WTC11 (cell line): Measurements from ENCODE around the gene CAMSAP3. TPM values are rescaled to one million over a fixed set of nuclear protein-coding genes. Genes with fewer than 3 reads are reported as not detected.

Experiments
- ATAC-seq: fragments of 200-7000 bp; cut with Tn5 transposase; 2 replicates; pipeline ENCODE4 v1.10.0; 2021; ENCODE audit warnings: mild to moderate bottlenecking, moderate library complexity
- CTCF ChIA-PET: fragments of 300-600 bp; sonication (Branson Sonifier 250); formaldehyde crosslinking; loops from one replicate; lab custom pipeline; 2021; ENCODE audit warnings: antibody characterized with exemption; lab: Charles Lee
- POLR2A ChIA-PET: fragments of 350-600 bp; sonication (Branson Sonifier 250); formaldehyde crosslinking; loops from one replicate; lab custom pipeline; 2021; ENCODE audit warnings: antibody characterized with exemption; lab: Charles Lee
- DNase-seq: peaks from one replicate; pipeline ENCODE4 v3.0.0; 2021; ENCODE audit warnings: low spot score
- H3K27ac Mint-ChIP-seq: 2 replicates; pipeline ENCODE4 v1.8.0; 2021; ENCODE audit warnings: mixed read lengths
- H3K27me3 Mint-ChIP-seq: 2 replicates; pipeline ENCODE4 v1.8.0; 2021; ENCODE audit warnings: low read depth, mild to moderate bottlenecking, moderate library complexity, mixed read lengths
- H3K36me3 Mint-ChIP-seq: 2 replicates; pipeline ENCODE4 v1.8.0; 2021; ENCODE audit warnings: mixed read lengths
- H3K4me1 Mint-ChIP-seq: 2 replicates; pipeline ENCODE4 v1.8.0; 2022; ENCODE audit warnings: mixed read lengths
- H3K4me3 Mint-ChIP-seq: 2 replicates; pipeline ENCODE4 v1.8.0; 2021; ENCODE audit warnings: mild to moderate bottlenecking, moderate library complexity, mixed read lengths
- H3K9me3 Mint-ChIP-seq: 2 replicates; pipeline ENCODE4 v1.8.0; 2021; ENCODE audit warnings: mixed read lengths
- ARID4B ChIP-seq: sonication (generic); formaldehyde crosslinking; IDR thresholded peaks from 2 replicates; pipeline ENCODE4 v1.8.0; 2023; ENCODE audit warnings: missing genetic modification reagents, mild to moderate bottlenecking, borderline replicate concordance
- ATF1 ChIP-seq: sonication (generic); formaldehyde crosslinking; IDR thresholded peaks from 2 replicates; pipeline ENCODE4 v1.8.1; 2023; ENCODE audit warnings: mild to moderate bottlenecking, moderate library complexity, missing genetic modification reagents
- E2F1 ChIP-seq: sonication (generic); formaldehyde crosslinking; IDR thresholded peaks from 2 replicates; pipeline ENCODE4 v1.8.0; 2022; ENCODE audit warnings: mild to moderate bottlenecking, missing genetic modification reagents
- ELF4 ChIP-seq: sonication (generic); formaldehyde crosslinking; IDR thresholded peaks from 2 replicates; pipeline ENCODE4 v1.8.1; 2022; ENCODE audit warnings: low read depth, mild to moderate bottlenecking, moderate library complexity, missing genetic modification reagents
- ESRRA ChIP-seq: sonication (generic); formaldehyde crosslinking; IDR thresholded peaks from 2 replicates; pipeline ENCODE4 v1.8.1; 2022; ENCODE audit warnings: mild to moderate bottlenecking, missing genetic modification reagents, borderline replicate concordance
- FOXK1 ChIP-seq: sonication (generic); formaldehyde crosslinking; IDR thresholded peaks from 2 replicates; pipeline ENCODE4 v1.8.0; 2022; ENCODE audit warnings: mild to moderate bottlenecking, moderate library complexity, missing genetic modification reagents
- FOXP4 ChIP-seq: sonication (generic); formaldehyde crosslinking; IDR thresholded peaks from 2 replicates; pipeline ENCODE4 v1.8.0; 2022; ENCODE audit warnings: mild to moderate bottlenecking, missing genetic modification reagents
- JAZF1 ChIP-seq: fragments of 250-450 bp; sonication (Bioruptor Pico); IDR thresholded peaks from 2 replicates; pipeline ENCODE4 v1.9.0; 2021; ENCODE audit warnings: moderate library complexity, mild to moderate bottlenecking, inconsistent platforms
- MXD4 ChIP-seq: fragments of 250-450 bp; sonication (Bioruptor Pico); IDR thresholded peaks from 2 replicates; pipeline ENCODE4 v1.8.0; 2021; ENCODE audit warnings: mild to moderate bottlenecking, moderate library complexity, borderline replicate concordance
- NFE2L1 ChIP-seq: sonication (generic); formaldehyde crosslinking; IDR thresholded peaks from 2 replicates; pipeline ENCODE4 v1.8.1; 2023; ENCODE audit warnings: missing genetic modification reagents
- NR2C2 ChIP-seq: sonication (generic); formaldehyde crosslinking; IDR thresholded peaks from 2 replicates; pipeline ENCODE4 v1.8.0; 2022; ENCODE audit warnings: mild to moderate bottlenecking, missing genetic modification reagents
- PRRX2 ChIP-seq: fragments of 250-450 bp; sonication (Bioruptor Pico); IDR thresholded peaks from 2 replicates; pipeline ENCODE4 v1.8.0; 2021; ENCODE audit warnings: mild to moderate bottlenecking
- SP1 ChIP-seq: sonication (generic); formaldehyde crosslinking; conservative IDR thresholded peaks from 2 replicates; pipeline ENCODE4 v1.8.1; 2022; ENCODE audit warnings: missing genetic modification reagents
- ZBTB21 ChIP-seq: sonication (generic); formaldehyde crosslinking; IDR thresholded peaks from 2 replicates; pipeline ENCODE4 v1.8.1; 2023; ENCODE audit warnings: mild to moderate bottlenecking, missing genetic modification reagents, borderline replicate concordance
- ZBTB43 ChIP-seq: sonication (generic); formaldehyde crosslinking; IDR thresholded peaks from 2 replicates; pipeline ENCODE4 v1.8.1; 2023; ENCODE audit warnings: mild to moderate bottlenecking, missing genetic modification reagents
- ZNF263 ChIP-seq: sonication (generic); formaldehyde crosslinking; IDR thresholded peaks from 2 replicates; pipeline ENCODE4 v1.8.1; 2022; ENCODE audit warnings: low read depth, mild to moderate bottlenecking, moderate library complexity, missing genetic modification reagents
- ZNF532 ChIP-seq: fragments of 250-450 bp; sonication (Bioruptor Pico); IDR thresholded peaks from 2 replicates; pipeline ENCODE4 v1.9.0; 2021; ENCODE audit warnings: mild to moderate bottlenecking, borderline replicate concordance
- total RNA-seq: library from RNA; stranded (reverse); gene quantifications from 3 replicates; pipeline ENCODE4 v1.2.3, GENCODE V29; 2021

Gene CAMSAP3
- total RNA-seq, 1 experiment from 2014 or later = 27.8 TPM

GRCh38 chr19:7561325-7561724, 34.3 kb upstream of the CAMSAP3 start:
- H3K9me3 Mint-ChIP-seq = 0 out of 2 replicates have a peak, but pooled peaks cover 5% of the 10 kb centered on the region
- H3K27me3 Mint-ChIP-seq = no peaks in the 10 kb centered on the region; the same call in 1 of the 2 replicates
- H3K36me3 Mint-ChIP-seq = peaks cover 23% of the 10 kb centered on the region
- POLR2A ChIA-PET = no interaction called here
- DNase-seq = no peak
- no peak overlapping the region for H3K4me3 Mint-ChIP-seq
- no peak for TF ChIP-seq ARID4B
- TF ChIP-seq JAZF1 = no peak
- TF ChIP-seq SP1 (CRISPR knock-in tag) = no peak
- no peak for TF ChIP-seq E2F1 (CRISPR knock-in tag)
- TF ChIP-seq ATF1 = no peak
- TF ChIP-seq, all 79 proteins: peak for 0
- Mint-ChIP-seq H3K27ac (no peak overlapping the region), H3K4me1 (no peaks in the 10 kb centered on the region)
- CTCF ChIA-PET = interaction anchor here (0.6 kb wide), 1 partner anchor 1020 kb away, joined by 3 read pairs; no protein-coding TSS in a partner anchor
- ATAC-seq = no peak

- no peaks in the 10 kb centered on the region; the same call in 1 of the 2 replicates for H3K27me3 Mint-ChIP-seq
- ATAC-seq = no peak
- no peak overlapping the region for H3K27ac Mint-ChIP-seq
- 0 out of 2 replicates have a peak, but pooled peaks cover 5% of the 10 kb centered on the region for H3K9me3 Mint-ChIP-seq
- no peaks in the 10 kb centered on the region for H3K4me1 Mint-ChIP-seq
- peak; percentile 47 for DNase-seq
- H3K4me3 Mint-ChIP-seq = no peak overlapping the region
- POLR2A ChIA-PET = no interaction called here
- CTCF ChIA-PET = no interaction called here
- peaks cover 14% of the 10 kb centered on the region for H3K36me3 Mint-ChIP-seq
- TF ChIP-seq FOXP4 (peak; percentile 100), ESRRA (CRISPR knock-in tag) (peak; percentile 98), NR2C2 (CRISPR knock-in tag) (peak; percentile 86), MXD4 (CRISPR knock-in tag) (no peak), ZBTB21 (peak; percentile 70; the same call in 1 of the 2 replicates), PRRX2 (CRISPR knock-in tag) (no peak), NFE2L1 (peak; percentile 97), ELF4 (peak; percentile 97), SP1 (CRISPR knock-in tag) (peak; percentile 75; the same call in 1 of the 2 replicates), ZBTB43 (CRISPR knock-in tag) (peak; percentile 98), ZNF532 (CRISPR knock-in tag) (no peak), FOXK1 (CRISPR knock-in tag) (peak; percentile 98), ZNF263 (peak; percentile 72; the same call in 1 of the 2 replicates)
Observed at GRCh38 chr19:7562646-7563393, 32.8 kb upstream of the CAMSAP3 start.
